CD4-positive, alpha-beta T cell treated with Interferon gamma for 1 hour (primary cell): ENCODE results near the gene HNRNPAB.

ENCODE experiments used
- DNase-seq: peaks from one replicate; pipeline ENCODE4 v3.0.0-alpha.2; 2020

Gene HNRNPAB

DNA sequence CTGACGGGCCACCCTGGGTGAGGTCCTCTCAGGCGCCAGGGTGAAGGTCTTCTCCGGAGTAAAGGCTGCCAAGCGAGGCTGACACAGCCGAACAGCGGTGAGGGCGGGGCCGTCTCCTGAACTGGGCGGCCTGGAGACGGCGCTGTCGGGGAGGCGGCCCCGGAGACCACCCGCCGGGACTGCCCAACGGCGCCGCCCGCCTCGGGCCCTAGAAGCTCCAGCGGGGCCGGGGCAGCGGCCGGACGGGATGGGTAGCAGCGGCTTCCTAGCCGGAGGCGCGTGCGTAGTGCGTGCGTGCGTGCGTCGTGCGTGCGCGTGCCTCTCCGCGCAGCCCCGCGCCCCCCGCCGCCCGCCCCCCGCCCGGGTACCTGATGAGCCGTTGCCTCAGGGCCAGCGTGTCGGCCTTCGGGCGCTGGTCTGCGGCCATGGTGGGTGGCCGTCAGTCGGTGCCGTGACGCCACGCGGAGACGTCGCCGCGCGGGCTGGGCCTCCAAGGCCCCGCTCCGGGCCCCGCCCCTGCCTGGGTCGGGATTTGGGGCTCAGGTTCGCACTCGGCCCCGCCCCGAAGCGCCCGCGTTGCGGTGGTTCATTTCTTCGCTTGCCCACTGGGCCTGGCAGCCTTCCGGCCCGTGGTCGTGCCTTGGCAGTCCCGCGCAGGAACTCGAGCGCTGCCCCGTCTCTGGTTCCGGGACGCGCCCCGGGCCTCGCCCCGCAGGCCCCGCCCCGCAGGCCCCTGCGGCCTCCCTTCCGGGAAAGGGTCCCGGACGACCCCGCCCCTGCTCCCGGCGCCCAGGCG lies 28.0 kb downstream of the HNRNPAB start, which contains the start of gene PHYKPL:
TSS of gene PHYKPL (minus strand) at position 679 of the 796 bp plus-strand sequence. CDS start at position 427, 252 bp downstream.
- DNase-seq, result peak; percentile 60

DNA sequence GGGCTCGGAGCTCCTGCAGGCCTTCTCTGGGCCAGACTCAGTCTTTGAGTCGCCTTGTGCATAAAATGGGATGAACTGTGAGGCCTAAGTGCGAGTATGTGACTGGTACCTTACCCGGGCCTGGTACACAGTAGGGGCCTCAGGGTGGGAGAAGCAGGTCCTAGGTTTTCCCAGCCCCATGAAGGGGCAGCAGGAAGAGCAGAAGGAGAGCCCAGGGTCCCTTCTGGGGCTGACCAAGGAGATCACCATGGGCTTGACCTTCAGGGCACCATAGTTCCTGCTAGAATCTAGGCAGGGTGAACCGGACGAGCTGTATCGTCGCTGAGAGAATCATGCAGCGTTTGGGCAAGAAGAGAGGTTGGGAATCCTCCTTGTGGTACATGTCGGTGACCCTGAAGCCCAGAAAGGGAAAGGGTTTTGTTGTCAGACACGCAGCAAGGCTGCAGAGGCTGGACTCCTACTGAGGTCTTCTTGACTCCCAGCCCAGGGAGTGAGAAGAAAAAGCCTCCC lies 28.6 kb downstream of the HNRNPAB start:
- no peak for DNase-seq

DNA sequence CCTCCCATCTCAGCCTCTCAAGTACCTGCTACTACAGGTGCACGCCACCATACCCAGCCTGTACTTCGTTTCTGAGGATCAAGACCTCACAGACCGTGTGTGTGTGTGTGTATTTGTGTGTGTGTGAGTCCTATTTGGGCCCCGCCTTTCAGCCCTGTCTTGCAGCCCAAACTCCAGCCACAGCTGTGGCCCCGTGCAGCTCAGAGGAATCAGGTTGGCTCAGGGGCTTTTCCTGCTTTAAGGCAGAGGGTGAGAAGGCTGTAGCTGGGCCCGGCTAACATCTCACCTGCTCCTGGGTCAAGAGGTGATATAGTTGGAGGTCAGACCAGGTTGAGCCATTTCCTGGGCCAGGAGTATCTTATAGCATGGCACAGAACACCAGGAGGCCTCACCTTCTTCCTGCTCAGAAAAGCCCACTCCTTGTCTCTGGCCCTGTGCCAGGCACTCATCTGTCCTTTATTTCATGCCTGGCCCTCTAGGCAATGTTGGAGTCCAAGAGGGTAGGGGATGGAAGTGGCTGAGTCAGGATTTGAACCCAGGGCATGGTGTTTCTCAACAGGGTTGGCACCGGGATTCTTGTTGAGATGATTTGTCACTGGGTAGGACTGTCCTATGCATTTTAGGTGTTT lies 29.9 kb downstream of the HNRNPAB start:
- DNase-seq, result no peak

DNA sequence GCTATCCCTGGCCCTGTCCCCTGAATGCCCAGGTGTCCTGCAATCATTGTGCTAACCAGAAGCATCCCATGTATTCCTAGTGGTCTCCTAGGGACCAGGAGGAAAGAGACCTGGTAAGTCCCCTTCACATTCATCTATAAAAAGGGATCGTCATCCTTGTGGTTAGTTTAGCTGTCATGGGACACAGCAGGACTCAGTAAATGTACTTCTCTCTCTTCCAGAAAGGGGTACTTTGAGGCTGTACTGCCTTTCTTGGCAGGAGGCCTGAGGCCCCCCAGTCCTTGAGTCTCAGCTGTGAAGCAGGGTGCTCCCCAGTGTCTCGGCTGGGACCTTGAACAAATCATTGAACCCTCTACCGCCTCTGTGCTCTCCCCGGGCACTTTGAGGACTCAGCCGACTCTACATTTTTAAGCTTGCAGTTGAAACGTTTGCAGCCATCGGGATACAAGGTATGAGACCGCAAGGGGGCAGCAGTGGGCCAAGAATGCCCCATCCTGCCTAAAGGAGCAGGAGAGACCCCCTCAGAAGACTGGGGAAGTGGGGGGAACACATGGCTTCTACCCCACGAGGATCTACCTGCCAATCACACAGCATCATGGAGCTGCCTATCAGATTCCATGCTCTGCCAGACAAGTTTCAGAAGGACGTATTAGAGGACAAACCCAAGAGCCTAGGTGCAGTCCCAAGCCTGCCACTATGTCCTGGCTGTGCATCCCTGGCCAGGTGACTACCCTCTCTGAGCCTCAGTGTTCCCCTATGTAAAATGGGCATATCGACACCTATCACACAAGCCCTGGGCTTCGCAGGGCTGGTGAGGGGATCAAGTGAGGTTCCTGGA lies 30.6 kb downstream of the HNRNPAB start:
- DNase-seq, result peak; percentile 44

DNA sequence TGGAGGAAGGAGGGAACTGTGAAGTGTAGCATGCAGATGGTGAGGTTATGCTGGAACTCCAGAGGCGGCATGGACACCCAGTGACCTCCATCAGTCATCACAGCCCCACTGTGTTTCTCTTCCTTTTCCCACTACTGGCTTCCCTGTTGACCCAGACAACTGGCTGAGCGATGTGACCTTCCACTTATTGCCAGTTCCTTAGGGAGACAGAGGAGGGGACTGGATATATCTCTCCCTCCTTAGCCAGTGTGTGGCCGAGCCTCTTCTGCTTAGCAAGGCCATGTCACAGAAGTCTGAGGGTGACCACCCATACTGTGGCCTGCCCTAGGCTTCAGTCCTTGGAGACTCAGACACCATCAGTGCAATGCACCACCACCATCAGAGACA lies 31.2 kb downstream of the HNRNPAB start:
- no peak for DNase-seq

DNA sequence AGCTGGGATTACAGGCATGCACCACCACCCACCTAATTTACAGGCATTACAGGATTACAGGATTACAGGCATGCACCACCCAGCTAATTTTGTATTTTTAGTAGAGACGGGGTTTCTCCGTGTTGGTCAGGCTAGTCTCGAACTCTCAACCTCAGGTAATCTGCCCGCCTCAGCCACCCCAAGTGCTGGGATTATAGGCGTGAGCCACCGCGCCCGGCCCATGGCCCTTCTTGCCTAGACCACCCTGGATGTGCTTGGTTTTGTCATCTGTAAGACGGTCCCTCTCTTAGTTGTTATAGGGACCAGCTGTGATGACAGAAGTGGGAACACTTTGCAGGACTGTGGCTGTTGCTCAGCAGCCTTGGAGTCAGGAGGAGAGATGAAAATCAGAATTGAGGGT lies 31.8 kb downstream of the HNRNPAB start:
- DNase-seq, result no peak

DNA sequence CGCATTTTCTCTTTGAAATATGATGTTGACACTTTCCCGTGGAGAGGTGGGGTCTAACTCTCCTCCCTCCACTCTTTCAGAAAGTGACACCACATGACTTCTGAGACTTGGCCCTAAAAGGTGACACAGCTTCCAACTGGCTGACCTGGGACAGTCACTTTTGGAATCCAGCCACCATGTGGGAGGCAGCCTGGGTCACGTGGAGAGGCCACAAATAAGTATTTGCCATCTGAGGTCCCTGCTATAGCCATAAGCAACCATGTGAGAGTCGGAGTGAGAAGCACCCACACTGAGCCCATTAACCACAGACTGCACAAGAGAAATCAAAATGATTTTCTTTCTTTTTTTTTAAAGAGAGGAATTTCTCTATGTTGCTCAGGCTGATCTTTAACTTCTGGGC lies 32.3 kb downstream of the HNRNPAB start:
- no peak for DNase-seq

DNA sequence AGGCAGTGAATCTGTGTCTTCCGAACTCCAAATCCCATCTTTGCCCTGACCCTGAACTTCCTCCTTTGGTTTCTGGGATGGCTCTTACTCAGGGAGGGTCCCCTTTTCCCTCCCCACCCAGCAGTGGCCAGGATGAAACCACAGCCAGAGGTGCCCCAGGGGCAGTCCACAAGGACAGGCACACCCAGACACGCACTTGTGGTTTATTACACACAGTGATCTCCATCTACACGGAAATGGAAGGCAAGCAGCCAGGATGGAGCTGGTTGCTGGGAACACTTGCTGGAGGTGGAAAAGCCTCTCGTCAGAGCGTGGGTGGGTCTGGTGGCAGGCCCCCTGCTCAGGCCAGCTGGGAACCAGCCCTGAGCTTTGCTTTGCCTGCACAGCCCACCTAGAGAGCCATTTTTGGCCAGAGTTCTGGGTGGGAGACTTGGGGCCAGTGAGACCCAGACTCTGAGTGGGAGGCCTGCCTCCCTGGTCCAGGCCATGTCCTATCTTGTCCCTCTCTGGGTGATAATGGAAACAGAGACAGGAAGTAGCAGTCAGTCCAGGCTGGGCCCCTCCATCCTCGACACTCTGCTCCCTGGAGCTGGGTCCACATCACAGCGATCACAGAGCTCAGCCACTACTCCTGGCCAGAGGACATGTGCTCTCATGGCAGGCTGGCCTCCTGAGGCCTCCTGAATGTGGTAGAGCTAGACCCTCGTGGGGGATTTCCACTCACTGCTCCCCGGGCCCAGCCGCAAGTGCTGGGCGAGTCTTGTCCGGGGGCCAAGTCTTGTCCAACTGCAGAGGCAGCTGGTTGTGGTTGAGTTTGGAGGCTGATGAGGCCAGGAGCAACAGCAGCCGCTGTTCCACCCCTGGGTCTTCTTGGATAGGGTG lies 33.3 kb downstream of the HNRNPAB start:
- peak; percentile 21 for DNase-seq

DNA sequence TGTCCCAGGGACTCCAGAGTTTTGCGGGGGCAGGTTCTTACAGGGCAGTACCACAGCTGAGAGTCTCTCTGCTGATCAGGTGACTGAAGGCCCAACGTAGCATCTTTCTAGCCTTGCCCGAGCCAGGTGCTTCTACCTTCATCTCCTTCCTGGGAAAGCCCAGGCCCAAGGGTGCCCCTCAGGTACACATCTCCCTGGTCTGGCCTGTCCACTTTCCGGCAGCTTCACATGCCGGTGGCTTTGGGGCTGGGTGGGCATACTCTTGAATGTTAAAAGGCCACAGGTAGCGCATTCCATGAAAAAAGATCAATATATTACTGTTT lies 33.9 kb downstream of the HNRNPAB start:
- DNase-seq, result no peak

DNA sequence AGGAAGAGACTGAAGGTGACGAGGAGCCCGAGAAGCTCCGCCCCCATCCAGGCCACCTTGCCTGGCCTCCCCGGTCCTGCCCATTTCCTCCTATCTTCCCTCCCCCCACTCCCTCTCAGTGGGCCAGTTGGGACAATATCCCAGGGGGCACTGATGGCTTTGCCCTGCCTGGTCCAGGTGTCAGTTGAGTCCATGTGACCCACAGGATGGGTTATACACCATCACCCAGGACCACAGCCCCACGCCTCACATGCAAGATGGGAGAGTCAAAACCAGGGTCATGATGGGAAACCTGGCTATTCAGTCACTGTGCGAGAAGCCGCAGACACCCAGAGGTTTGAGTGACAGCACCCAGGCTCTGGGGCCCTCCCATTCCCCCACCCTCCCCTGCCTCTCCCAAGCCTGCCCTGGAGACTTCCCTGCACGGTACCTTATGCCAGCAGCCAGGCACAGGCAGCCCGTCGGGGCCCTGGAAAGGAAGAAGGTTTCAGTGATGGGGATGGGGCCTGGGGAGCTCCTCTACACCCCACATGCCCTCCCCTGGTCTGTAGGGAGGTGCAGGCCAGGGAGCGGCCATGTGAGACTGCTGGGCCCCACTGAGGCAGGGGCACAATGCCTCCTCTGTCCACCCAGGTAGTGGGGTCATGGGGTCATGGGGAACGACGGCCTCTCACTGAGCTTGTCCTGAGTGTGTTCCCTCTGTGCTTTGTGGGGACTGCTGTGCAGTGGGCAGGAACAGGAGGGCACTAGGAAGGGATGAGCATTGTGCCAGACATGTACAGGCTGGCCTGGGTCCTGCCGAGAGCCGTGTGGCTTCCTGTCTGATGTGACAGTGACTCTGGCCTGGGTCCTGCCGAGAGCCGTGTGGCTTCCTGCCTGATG lies 34.6 kb downstream of the HNRNPAB start:
- DNase-seq, result peak; percentile 51

DNA sequence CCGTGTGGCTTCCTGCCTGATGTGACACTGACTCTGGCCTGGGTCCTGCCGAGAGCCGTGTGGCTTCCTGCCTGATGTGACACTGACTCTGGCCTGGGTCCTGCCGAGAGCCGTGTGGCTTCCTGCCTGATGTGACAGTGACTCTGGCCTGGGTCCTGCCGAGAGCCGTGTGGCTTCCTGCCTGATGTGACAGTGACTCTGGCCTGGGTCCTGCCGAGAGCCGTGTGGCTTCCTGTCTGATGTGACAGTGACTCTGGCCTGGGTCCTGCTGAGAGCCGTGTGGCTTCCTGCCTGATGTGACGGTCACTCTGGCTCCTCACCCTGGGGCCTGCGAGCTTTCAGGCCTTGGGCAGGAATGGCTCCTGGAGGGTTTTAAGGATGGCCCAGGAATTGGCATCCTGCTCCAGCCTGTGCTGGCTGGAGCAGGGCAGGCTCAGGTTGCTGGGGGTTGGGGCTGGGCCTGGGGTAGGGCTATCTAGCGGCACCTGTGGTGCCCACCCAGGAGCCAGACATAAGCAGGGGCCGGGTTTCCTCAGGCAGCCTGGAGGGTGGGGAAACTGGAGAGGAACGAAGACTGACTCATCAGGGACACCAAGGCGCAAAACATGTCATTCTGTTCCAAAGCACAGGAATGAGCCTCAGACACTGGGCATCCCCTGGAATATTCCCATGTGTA lies 35.4 kb downstream of the HNRNPAB start:
- DNase-seq, result peak; percentile 52

DNA sequence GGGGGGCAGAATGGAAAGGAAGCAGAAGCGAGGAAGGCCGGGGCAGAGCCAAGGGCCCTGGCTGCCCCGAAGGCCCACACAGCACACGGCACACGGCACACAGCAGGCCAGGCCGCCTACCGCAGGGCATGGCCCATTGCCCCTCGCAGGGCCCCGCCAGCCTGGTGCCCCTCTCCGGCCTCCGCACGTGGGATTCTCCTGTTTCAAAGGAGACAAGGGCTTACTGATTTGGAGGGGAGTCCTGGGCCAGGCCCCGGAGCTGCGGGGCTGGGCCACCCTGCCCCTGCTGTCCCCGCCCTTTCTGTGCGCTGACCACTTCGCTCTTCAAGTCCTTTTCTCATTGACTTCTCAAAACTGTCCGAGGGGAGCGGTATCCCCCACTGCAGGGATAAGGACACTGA lies 36.0 kb downstream of the HNRNPAB start:
- DNase-seq, result no peak

DNA sequence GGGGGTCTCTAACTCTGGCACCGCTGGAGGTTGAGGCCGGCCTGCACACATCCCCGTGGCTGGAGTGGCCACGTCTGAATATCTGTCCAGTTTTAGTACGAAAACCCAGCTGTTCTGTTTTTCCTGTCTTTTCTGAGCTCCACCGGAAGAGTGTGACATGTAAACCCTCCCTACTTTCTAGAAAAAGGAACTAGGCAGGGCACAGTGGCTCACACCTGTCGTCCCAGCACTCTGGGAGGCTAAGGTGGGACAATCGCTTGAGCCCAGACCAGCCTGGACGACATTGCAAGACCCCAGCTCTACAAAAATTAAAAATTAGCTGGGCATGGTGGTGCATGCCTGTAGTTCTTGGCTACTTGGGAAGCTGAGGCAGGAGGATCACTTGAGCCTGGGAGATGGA lies 36.4 kb downstream of the HNRNPAB start:
- DNase-seq, result no peak

DNA sequence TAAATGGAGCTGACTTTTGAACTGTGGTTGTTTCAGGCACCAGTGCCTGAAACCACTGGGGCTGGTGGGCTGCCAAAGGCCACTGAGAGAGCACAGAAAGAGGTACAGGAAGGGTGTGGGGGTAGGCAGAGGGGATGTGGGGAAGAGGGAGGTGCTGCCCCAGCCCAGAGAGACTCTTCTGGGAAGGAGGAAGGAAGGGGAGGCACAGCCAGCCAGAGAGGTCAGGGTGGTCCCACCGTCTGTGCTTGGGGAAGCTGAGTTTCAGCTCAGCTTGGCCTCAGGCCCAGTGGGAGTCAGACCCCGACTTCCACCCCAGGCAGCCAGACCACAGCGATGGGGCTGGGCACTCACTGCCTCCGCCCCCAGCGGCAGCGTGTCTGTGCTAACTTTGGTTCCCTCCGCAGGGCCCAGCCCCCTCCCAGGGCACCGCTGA lies 36.9 kb downstream of the HNRNPAB start:
- peak; percentile 9 for DNase-seq

DNA sequence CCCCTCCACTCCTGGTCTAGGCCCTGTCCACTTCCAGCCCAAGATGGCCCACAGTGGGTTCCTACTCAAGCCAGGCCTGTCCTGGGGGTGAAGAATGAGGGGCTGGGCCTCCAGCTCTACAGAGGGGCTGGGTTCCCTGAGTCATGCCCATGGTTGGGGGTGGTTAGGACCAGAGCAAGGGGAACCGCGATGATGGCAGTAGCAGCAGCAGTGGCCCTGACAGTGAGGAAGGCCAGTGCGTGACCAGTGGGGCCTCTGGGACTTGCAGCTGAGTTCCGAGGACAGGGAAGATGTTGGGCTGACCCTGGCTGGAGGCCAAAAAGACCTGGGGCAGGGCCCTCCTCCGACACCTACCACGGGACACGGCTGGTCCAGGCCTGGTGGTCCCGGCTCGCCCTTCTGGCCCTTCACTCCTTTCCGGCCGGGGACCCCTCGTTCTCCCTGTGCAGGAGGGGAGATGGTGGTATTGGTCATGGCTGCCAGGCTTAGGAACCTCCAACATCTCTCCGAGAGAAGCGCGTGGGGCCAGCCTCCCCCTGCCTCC lies 37.4 kb downstream of the HNRNPAB start:
- DNase-seq, result peak; percentile 10

DNA sequence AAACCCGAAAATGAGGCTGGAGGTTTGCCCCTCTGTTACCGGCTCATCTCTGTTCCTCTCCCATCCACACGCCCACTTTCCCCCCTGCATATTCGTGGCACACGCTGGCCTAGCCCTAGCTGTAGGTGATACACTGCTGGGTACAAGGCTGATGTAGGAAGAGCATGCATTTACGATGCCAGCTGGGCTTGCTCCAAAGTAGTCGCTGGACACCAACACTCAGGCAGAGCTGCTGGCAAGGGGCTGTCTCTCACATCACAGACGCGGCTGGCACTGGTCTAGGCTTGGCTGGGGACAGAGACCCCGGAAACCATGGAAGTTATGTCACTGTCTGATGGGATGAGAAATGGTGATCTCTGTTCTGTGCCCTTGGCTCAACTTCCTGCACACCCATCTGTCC lies 38.1 kb downstream of the HNRNPAB start:
- no peak for DNase-seq

DNA sequence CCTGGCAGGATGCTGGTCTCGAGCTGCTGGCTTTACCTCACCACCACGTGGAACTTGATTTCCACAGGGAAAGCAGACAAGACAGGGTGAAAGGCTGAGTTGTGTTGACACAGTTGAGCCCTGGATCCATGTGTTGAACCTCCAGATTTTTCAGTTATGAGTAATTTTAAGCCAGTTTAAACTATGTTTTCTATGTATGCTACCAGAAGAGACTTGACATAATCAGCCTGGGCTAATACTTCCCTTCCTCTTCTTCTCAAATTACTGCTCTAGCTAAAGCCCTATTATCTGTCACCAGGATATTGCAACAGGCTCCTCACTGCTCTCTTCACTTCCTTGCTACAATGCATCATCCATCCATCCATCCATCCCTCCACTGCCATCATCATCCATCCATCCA lies 40.2 kb downstream of the HNRNPAB start:
- DNase-seq, result no peak

DNA sequence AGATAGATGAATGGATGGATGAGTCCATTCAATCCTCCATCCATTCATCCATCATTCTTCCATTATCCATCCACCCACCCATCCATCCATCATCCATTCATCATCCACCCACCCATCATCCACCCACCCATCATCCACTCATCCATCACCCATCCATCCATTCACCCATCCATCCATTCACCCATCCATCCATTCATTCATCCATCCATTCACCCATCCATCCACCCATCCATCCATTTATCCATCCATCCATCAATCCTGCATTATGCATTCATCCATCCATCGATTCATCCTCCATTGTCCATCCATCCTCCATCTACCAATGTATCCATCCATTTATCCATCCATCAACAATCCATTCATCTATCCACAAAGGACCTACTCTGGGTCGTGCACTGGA lies 41.1 kb downstream of the HNRNPAB start:
- DNase-seq, result no peak

DNA sequence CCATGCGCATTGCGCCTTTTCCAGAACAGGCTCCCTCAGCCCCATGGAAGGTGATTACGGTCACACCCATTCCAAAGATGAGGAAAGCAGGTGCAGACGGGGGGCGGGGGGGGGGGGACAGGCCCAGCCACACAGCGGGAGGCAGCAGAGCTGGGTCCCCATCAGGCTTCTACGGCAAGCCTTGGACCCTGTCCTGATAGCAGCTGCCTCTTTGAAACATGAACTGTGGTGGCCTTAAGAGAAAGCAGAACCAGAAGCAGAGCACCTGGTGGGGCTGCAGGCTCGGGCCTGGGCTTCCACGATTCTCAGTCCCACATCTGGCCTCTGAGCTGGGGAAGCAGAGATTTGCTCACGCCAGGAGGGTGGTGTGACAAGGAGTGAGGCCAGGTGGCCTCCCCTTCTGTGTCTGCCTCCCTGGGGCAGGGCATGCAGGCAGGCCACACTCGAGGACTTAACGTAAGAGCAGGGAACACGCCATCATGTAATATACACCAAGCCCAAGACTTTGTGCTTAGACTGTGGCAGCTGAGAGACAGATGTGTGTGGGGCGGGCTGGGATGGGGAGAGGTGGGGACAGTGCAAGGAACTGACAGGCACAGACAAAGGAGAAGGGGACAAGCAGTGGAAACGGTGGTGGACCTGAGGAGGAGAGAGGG lies 42.4 kb downstream of the HNRNPAB start:
- no peak for DNase-seq
